Ovary (tissue), 9 donors: ENCODE measurements around the gene PSMB8. TPM values are rescaled to one million over a fixed set of nuclear protein-coding genes. Genes with fewer than 3 reads are reported as not detected.

Experiments used
- DNase-seq, 5 donors: peaks; one replicate each; pipeline ENCODE4 v3.0.0-alpha.2; 2019 to 2020
- H3K27ac ChIP-seq, 2 donors: fragments of 200-600 bp; one replicate each; pipeline versions ENCODE4 v1.5.1 to v1.8.0; 2019 to 2022
- H3K27me3 ChIP-seq: fragments of 200-600 bp; one replicate; pipeline ENCODE4 v1.8.0; 2022
- H3K36me3 ChIP-seq: fragments of 200-600 bp; sonication (generic); one replicate; pipeline ENCODE4 v1.5.1; 2019
- H3K4me1 ChIP-seq: one replicate; pipeline ENCODE4 v1.8.1; 2013; ENCODE audit warnings: mild to moderate bottlenecking, moderate library complexity; ENCODE audit not compliant: insufficient read depth
- H3K4me3 ChIP-seq: fragments of 200-600 bp; sonication (generic); one replicate; pipeline ENCODE4 v1.5.1; 2017
- H3K9me3 ChIP-seq, 2 donors: fragments of 200-600 bp in 1 of 2; sonication (generic) in 1 of 2; one replicate each; pipeline versions ENCODE4 v1.5.1 to v1.8.1; 2013 to 2019; ENCODE audit warnings: mild to moderate bottlenecking in 1 of 2, moderate library complexity in 1 of 2
- EP300 ChIP-seq: sonication (generic); formaldehyde crosslinking; IDR thresholded peaks from one replicate; pipeline ENCODE4 v1.6.1; 2017; ENCODE audit warnings: antibody characterized with exemption
- POLR2A ChIP-seq: fragments of 450-650 bp; IDR thresholded peaks from one replicate; pipeline ENCODE4 v1.6.1; 2017; ENCODE audit warnings: antibody characterized with exemption, mild to moderate bottlenecking, moderate library complexity
- WGBS, 3 donors: extraction: QIAGEN DNeasy Blood & Tissue Kit in 1 of 3; methylation state at CpG; one replicate each; pipeline versions ENCODE4 v1.1.5 to v1.1.7; 2013 to 2017; 5-methylcytosine and 5-hydroxymethylcytosine counted together
- intact Hi-C, 4 donors: fragments of 100-400 bp; cut with DNase I; formaldehyde crosslinking; loops; one replicate each; pipeline versions ENCODE4 v1.11.0 to v1.15.1; 2022 to 2023
- polyA plus RNA-seq, 2 donors: library from polyadenylated mRNA; stranded (reverse); fragments of 200-250 nt in 1 of 2; fragments of 350-450 nt in 1 of 2; fragmentation: Illumina TruSeq in 1 of 2; extraction: RNeasy Lipid Tissue Mini Kit (QIAGEN cat#74804) in 1 of 2; gene quantifications; one replicate each; pipeline ENCODE4 v1.2.3, GENCODE V29; 2013 to 2014
- total RNA-seq, 7 donors: library from RNA; depleted of rRNA in 2 of 7; stranded (reverse); fragments of >200 nt in 2 of 7; fragmentation: NEBNext Ultra II Directional in 3 of 7; extraction: Animal tissue kit (Norgen Biotek cat#: 25700) in 3 of 7; gene quantifications; one replicate each; pipeline versions ENCODE4 v1.1.0 to v1.2.4, GENCODE V29; 2016 to 2023
- TF ChIP-seq, protein P1 (sequence below), 3 donors: fragments of 450-650 bp in 2 of 3; fragments of 200-600 bp in 1 of 3; IDR thresholded peaks; one replicate each; pipeline versions ENCODE4 v1.5.1 to v1.8.0; 2016 to 2022; ENCODE audit warnings: antibody characterized with exemption in 3 of 3, mild to moderate bottlenecking in 1 of 3
- donor health status: DM: no; HTN: no; CAD: no; lungs with moderate emphysema.
- donor health status: DM: no; HTN: no; CAD: no.
- donor health status: Bipolar disorder and iron deficiency.
- donor health status: DM: yes; HTN: yes; CAD: no.
- donor health status: DM: no; HTN: no; CAD: no.
- donor health status: DM: yes; HTN: yes; CAD: no.

PSMB8 gene
- total and polyA plus RNA-seq, 9 donors: 28.9 to 103 (median 38.0) TPM

DNA sequence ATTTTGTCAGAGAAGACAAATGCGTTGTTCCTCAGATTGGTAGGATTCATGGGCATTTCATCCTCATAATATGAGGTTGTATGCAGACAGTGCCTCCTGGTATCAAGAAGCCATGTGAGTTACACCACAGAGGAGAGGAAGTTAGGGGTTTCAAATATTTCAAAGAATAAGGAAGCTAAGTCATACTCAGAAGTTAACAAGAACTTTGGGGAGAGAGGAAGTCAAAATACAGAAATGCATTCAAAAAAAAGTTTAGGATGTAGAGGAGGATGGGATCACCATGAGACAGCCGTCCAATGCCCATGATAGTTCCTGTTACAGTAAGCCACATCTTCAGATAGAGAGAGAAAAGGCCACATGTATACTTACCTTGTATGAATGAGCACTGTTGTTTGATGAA lies 49.3 kb downstream of the PSMB8 start:
- intact Hi-C loops: loop anchor here in 3 of 4 donors (10.0 kb wide), 1 partner anchor 380 kb away; no protein-coding TSS in a partner anchor
- H3K27me3 ChIP-seq: no peaks in the 10 kb centered on the region
- TF ChIP-seq, protein P1, sequence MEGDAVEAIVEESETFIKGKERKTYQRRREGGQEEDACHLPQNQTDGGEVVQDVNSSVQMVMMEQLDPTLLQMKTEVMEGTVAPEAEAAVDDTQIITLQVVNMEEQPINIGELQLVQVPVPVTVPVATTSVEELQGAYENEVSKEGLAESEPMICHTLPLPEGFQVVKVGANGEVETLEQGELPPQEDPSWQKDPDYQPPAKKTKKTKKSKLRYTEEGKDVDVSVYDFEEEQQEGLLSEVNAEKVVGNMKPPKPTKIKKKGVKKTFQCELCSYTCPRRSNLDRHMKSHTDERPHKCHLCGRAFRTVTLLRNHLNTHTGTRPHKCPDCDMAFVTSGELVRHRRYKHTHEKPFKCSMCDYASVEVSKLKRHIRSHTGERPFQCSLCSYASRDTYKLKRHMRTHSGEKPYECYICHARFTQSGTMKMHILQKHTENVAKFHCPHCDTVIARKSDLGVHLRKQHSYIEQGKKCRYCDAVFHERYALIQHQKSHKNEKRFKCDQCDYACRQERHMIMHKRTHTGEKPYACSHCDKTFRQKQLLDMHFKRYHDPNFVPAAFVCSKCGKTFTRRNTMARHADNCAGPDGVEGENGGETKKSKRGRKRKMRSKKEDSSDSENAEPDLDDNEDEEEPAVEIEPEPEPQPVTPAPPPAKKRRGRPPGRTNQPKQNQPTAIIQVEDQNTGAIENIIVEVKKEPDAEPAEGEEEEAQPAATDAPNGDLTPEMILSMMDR (IDR thresholded peaks at IDR 0.05): no peak
- TF ChIP-seq EP300 (no peak), POLR2A (no peak)

DNA sequence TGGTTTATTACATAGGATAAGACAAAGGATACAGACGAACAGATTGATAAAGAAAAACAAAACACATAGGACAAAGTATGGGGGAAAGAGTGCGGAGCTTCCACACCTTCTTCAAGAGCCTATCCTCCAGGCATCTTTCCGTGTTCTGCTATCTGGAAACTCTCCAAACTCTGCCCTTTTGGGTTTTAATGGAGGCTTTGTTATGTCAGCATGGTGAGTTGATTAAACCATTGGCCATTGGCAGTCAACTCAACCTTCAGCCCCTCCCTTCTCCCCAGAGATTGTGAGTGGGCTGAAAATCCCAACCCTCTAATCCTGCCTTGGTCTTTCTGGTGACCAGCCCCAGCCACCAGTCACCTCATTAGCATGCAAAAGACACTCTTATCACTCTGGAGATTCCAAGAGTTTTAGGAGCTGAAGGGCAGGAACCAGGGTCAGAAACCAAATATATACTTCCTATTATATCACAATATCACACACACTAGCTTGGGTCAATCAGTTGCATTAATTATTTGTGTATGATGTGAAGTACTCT lies 50.9 kb downstream of the PSMB8 start:
- no peak for TF ChIP-seq POLR2A
- no peak for TF ChIP-seq EP300
- TF ChIP-seq, protein P1 (IDR thresholded peaks at IDR 0.05): no peak
- 62 to 69% (median 64%) methylated on average over 3 of the region's 3 CpGs for WGBS, 3 donors
- H3K4me1 ChIP-seq: no peaks in the 10 kb centered on the region
- H3K27ac ChIP-seq: no peak overlapping the region
- no peaks in the 10 kb centered on the region for H3K9me3 ChIP-seq
- DNase-seq: no peak
- no peaks in the 10 kb centered on the region for H3K27me3 ChIP-seq
- no peak overlapping the region for H3K4me3 ChIP-seq
- no peaks in the 10 kb centered on the region for H3K36me3 ChIP-seq
- intact Hi-C loops: loop anchor here in 3 of 4 donors (10.0 kb wide), 1 partner anchor 378 kb away; no protein-coding TSS in a partner anchor

More for the DNA sequence above, 49.3 kb downstream of the PSMB8 start:
- Histone ChIP-seq H3K9me3 (no peaks in the 10 kb centered on the region), H3K4me1 (no peaks in the 10 kb centered on the region), H3K4me3 (no peak overlapping the region), H3K27ac (no peak overlapping the region), H3K36me3 (no peaks in the 10 kb centered on the region)
- no peak for DNase-seq
- 37 to 86% (median 83%) methylated on average over 2 of the region's 2 CpGs for WGBS, 3 donors

Other genes with a start within 250 kb of the PSMB8 start
- gene HLA-DQA1, start 206.6 kb downstream of the PSMB8 start, total RNA-seq: 10 to 100 TPM in 4 of 7 donors, 1 to 10 TPM in 2, under 1 TPM in 1; 0.72 to 20.9 (median 10.1) TPM
- 10 to 100 TPM; 10.8 to 44.8 TPM for gene HLA-DQA1, start 206.6 kb downstream of the PSMB8 start, polyA plus RNA-seq
- 10 to 100 TPM in 3 of 7 donors, 1 to 10 TPM in 3, under 1 TPM in 1; 0.36 to 22.2 (median 7.7) TPM for gene HLA-DQB1, start 177.4 kb downstream of the PSMB8 start, total RNA-seq
- gene HLA-DQB1, start 177.4 kb downstream of the PSMB8 start, polyA plus RNA-seq: 10 to 100 TPM in 1 of 2 donors, 1 to 10 TPM in 1; 2.5 to 28.5 TPM
- 1 to 10 TPM in 2 of 7 donors, under 1 TPM in 2, not detected in 3; 0.66 to 4.4 (median 1.2) TPM for gene HLA-DQA2, start 102.7 kb downstream of the PSMB8 start, total RNA-seq
- gene HLA-DQA2, start 102.7 kb downstream of the PSMB8 start, polyA plus RNA-seq: 10 to 100 TPM in 1 of 2 donors, not detected in 1; 29.3 TPM
- gene HLA-DQB2, start 80.5 kb downstream of the PSMB8 start, total RNA-seq: 1 to 10 TPM in 2 of 7 donors, under 1 TPM in 3, not detected in 2; 0.33 to 3.7 (median 0.66) TPM
- gene HLA-DQB2, start 80.5 kb downstream of the PSMB8 start, polyA plus RNA-seq: 1 to 10 TPM in 1 of 2 donors, not detected in 1; 3.1 TPM
- 1 to 10 TPM in 2 of 7 donors, under 1 TPM in 4, not detected in 1; 0.28 to 4.6 (median 0.73) TPM for gene HLA-DOB, start 27.0 kb downstream of the PSMB8 start, total RNA-seq
- gene HLA-DOB, start 27.0 kb downstream of the PSMB8 start, polyA plus RNA-seq: 1 to 10 TPM in 1 of 2 donors, under 1 TPM in 1; 0.24 to 1.6 TPM
- gene TAP2, start 5.3 kb downstream of the PSMB8 start, total RNA-seq: 10 to 100 TPM in 6 of 7 donors, 1 to 10 TPM in 1; 8.9 to 23.8 (median 18.6) TPM
- gene TAP2, start 5.3 kb downstream of the PSMB8 start, polyA plus RNA-seq: 10 to 100 TPM; 13.9 to 16.5 TPM
- 10 to 100 TPM; 17.7 to 30.7 (median 23.3) TPM for gene TAP1, start 9.7 kb upstream of the PSMB8 start, total RNA-seq
- 10 to 100 TPM; 22.7 to 48.4 TPM for gene TAP1, start 9.7 kb upstream of the PSMB8 start, polyA plus RNA-seq
- gene PSMB9, start 10.1 kb upstream of the PSMB8 start, total RNA-seq: 10 to 100 TPM in 6 of 7 donors, 1 to 10 TPM in 1; 9.5 to 28.3 (median 20.4) TPM
- gene PSMB9, start 10.1 kb upstream of the PSMB8 start, polyA plus RNA-seq: 10 to 100 TPM; 23.6 to 30.7 TPM
- 10 to 100 TPM in 6 of 7 donors, 1 to 10 TPM in 1; 4.3 to 39.1 (median 12.0) TPM for gene HLA-DMB, start 97.0 kb upstream of the PSMB8 start, total RNA-seq
- gene HLA-DMB, start 97.0 kb upstream of the PSMB8 start, polyA plus RNA-seq: 10 to 100 TPM; 11.0 to 70.0 TPM
- 10 to 100 TPM in 6 of 7 donors, 1 to 10 TPM in 1; 5.7 to 50.4 (median 18.5) TPM for gene HLA-DMA, start 109.0 kb upstream of the PSMB8 start, total RNA-seq
- gene HLA-DMA, start 109.0 kb upstream of the PSMB8 start, polyA plus RNA-seq: 100 to 1,000 TPM in 1 of 2 donors, 10 to 100 TPM in 1; 19.2 to 162 TPM
- 100 to 1,000 TPM; 106 to 196 (median 163) TPM for gene BRD2, start 124.5 kb upstream of the PSMB8 start, total RNA-seq
- 100 to 1,000 TPM; 128 to 301 TPM for gene BRD2, start 124.5 kb upstream of the PSMB8 start, polyA plus RNA-seq
- gene HLA-DOA, start 165.5 kb upstream of the PSMB8 start, total RNA-seq: 10 to 100 TPM in 1 of 7 donors, 1 to 10 TPM in 6; 1.1 to 17.3 (median 6.4) TPM
- 10 to 100 TPM in 1 of 2 donors, 1 to 10 TPM in 1; 2.5 to 25.3 TPM for gene HLA-DOA, start 165.5 kb upstream of the PSMB8 start, polyA plus RNA-seq
- gene HLA-DPA1, start 229.6 kb upstream of the PSMB8 start, total RNA-seq: 10 to 100 TPM; 11.8 to 62.0 (median 46.8) TPM
- gene HLA-DPA1, start 229.6 kb upstream of the PSMB8 start, polyA plus RNA-seq: 100 to 1,000 TPM in 1 of 2 donors, 10 to 100 TPM in 1; 26.7 to 304 TPM
- 10 to 100 TPM; 19.4 to 85.8 (median 44.7) TPM for gene HLA-DPB1, start 231.9 kb upstream of the PSMB8 start, total RNA-seq
- gene HLA-DPB1, start 231.9 kb upstream of the PSMB8 start, polyA plus RNA-seq: 100 to 1,000 TPM in 1 of 2 donors, 10 to 100 TPM in 1; 39.5 to 120 TPM